ENCODE measurements around the gene GPRASP1. TPM values are rescaled to one million over a fixed set of nuclear protein-coding genes. Genes with fewer than 3 reads are reported as not detected.

GPRASP1 gene
- polyA plus RNA-seq, 1 donor from 2014 or later = 34.3 TPM

Small RNAs within 50 kb of the gene (small RNA-seq; reads per million reads assigned to genes)
- 0 to 0.16 (median 0.03) reads per million in 3 experiments for gene RNU6-589P

Other genes with a start within 250 kb of the GPRASP1 start
- not detected in 2 replicates for gene NXF2B, start 211.5 kb upstream of the GPRASP1 start, polyA plus RNA-seq
- gene TCP11X2, start 179.7 kb upstream of the GPRASP1 start, polyA plus RNA-seq = 0.12 TPM in 1 of 2 replicates, not detected in the other
- gene TMSB15A, start 134.7 kb upstream of the GPRASP1 start, polyA plus RNA-seq = 1,130 and 1,269 TPM in 2 replicates
- 40.9 and 56.1 TPM in 2 replicates for gene ARMCX5, start 52.0 kb upstream of the GPRASP1 start, polyA plus RNA-seq
- gene GPRASP2, start 61.0 kb downstream of the GPRASP1 start, polyA plus RNA-seq = 93.5 and 96.4 TPM in 2 replicates
- 16.4 and 16.5 TPM in 2 replicates for gene GPRASP3, start 69.3 kb downstream of the GPRASP1 start, polyA plus RNA-seq

All from neural cell (in vitro differentiated cells).